WI38 (cell line): ENCODE measurements around the gene SAMD8.
A peak's percentile ranks its signal among the peaks of the same experiment; 100 is the strongest.

Experiments used
- H3K4me3 ChIP-seq: 2 replicates; pipeline ENCODE4 v1.5.1; 2011; ENCODE audit warnings: low read depth, mild to moderate bottlenecking, control low read depth, low read length
- TF ChIP-seq, protein P1 (sequence below): IDR thresholded peaks from 2 replicates; pipeline ENCODE4 v1.5.1; 2012; ENCODE audit warnings: low read depth, mild to moderate bottlenecking, control low read depth, low read length

SAMD8 gene

DNA sequence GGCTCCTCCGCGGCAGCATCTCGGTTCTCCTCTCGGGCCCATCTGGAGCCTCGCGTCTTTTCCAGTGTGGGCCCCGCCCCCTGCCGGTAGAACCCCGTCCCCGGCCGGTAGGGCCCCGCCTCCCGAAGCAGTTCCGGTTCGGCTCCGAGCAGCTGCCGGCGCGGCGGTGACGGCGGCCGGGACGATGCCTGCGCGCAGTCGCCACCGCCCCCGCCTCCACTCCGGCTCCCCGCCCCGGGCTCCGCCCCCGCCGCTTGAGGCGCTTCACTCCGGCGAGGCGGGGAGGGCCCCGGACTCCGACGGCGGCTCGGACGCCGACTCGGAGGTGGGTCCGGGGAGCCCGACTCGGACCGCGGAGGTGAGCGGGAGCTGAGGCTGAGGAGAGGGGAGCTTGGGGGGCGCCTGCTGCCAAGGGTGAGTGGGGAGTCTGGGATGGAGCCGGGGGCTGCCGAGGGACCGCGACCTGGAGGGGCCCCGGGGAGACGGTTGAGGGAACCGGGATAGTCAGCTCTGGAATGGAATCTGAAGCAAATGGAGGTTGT is at the start of gene SAMD8:
SAMD8 (plus strand) TSS at position 292 of the 542 bp plus-strand sequence. CDS start 38,873 bp downstream, outside the sequence.
- TF ChIP-seq, protein P1, sequence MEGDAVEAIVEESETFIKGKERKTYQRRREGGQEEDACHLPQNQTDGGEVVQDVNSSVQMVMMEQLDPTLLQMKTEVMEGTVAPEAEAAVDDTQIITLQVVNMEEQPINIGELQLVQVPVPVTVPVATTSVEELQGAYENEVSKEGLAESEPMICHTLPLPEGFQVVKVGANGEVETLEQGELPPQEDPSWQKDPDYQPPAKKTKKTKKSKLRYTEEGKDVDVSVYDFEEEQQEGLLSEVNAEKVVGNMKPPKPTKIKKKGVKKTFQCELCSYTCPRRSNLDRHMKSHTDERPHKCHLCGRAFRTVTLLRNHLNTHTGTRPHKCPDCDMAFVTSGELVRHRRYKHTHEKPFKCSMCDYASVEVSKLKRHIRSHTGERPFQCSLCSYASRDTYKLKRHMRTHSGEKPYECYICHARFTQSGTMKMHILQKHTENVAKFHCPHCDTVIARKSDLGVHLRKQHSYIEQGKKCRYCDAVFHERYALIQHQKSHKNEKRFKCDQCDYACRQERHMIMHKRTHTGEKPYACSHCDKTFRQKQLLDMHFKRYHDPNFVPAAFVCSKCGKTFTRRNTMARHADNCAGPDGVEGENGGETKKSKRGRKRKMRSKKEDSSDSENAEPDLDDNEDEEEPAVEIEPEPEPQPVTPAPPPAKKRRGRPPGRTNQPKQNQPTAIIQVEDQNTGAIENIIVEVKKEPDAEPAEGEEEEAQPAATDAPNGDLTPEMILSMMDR, result no peak
- H3K4me3 ChIP-seq, result peak within 1 kb of the TSS; percentile 95

DNA sequence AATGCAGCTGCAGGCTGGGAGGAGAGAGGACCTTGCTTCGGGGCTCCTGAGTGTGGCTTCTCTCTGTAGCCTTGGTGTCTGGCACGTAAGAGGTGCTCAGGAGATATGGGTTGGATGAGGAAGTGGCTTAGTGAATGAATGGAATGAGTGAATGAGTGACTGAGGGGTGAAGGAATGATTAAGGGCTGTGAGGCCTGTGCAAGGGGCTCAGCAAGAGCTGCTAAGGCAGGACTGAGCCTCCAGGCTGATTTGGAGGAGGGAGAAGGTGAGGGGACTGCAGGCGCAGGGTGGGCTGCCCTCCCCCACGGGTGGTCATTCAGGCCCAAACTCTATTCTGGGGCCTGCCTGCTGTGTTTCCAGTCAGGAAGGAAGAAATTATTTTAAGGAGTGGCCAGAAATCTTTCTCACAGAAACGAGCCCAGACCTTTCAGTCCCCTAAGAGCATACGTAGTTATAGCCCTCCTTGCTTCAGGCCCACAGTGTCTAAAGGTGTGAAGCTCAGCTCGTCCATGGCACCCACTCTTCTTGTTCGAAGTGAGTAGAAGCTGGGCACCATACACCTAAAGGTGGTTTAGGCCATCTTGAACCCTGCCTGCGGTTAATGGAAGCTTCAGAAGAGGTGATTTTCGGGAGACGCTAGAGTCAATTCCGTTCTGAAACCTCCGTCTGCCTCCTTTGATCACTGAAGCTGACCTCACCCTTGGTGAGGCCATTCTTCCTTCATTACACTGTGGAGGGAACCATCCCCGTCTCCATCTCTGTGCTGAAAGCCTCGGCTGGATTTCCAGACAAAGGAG is 49.5 kb upstream of the SAMD8 start:
- no peak overlapping the region for H3K4me3 ChIP-seq
- TF ChIP-seq, protein P1, result no peak

DNA sequence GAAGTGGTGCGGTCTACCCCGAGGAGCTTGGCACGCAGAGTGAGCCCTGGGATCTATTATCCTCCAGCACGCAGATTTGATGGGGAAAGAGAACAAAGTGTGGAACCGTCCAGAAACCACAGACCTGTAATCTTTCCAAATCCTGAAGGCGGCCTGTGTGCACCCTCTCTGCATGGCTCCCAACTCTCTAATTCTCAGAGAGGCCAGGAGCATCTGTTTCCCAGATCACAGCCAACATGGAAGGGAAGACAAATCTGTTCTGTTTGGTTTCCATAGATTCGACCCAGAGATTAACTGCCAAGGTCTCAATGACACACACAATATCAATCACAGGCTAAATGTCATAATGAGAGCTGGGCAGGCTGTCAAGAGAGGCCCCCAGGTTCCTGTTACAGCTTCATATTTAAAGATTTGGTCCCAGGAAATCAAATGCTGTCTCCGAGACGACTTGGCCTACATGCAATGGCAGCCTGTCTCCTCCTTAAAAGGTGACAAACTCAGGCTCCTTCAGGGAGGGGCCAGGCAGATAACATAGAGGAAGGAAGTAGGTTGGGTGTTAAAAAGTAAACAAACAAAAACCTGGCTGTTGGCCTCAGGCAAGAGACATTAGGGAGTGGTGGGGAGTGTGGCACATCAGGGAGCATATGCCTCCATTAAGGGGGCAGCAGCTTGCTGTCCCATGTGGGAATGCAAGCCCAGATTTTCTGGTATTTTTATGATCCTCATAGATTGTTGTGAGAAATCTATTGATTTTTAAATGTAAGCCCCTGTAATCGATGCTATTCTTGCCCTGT is 48.8 kb upstream of the SAMD8 start:
- TF ChIP-seq, protein P1, result no peak
- no peak overlapping the region for H3K4me3 ChIP-seq

DNA sequence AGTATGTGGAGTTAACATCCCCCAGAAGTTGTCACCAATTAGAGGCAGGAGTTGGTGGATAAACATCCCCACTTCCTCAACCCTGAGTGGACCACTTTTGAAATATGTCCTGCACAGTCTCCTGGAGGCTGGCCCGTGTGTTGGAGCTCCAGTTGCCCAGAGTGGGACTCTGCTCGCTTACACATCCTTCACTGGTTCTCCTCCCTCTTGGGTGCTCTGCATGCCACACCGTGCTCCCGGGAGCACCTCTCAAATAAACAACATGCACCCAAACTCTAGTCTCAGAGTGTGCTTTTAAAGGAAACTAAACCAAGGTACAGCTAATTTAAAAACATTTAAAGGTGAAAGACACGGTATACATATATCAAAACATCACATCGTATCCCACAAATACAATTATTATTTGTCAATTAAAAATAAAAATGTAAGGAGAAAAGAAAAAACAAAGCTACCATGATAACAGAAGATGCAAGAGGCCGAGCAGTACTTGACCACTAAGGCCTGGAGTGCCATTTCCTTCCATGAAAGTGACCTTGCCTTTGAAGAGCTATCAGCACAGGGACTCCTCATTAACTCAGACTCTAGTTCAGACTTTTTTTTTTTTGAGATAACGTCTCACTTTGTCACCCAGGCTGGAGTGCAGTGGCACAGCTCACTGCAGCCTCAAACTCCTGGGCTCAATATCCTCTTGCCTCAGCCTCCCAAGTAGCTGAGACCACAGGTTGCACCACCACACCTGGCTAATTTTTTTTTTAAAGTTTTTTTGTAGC is 47.8 kb upstream of the SAMD8 start:
- TF ChIP-seq, protein P1, result no peak
- no peak overlapping the region for H3K4me3 ChIP-seq

DNA sequence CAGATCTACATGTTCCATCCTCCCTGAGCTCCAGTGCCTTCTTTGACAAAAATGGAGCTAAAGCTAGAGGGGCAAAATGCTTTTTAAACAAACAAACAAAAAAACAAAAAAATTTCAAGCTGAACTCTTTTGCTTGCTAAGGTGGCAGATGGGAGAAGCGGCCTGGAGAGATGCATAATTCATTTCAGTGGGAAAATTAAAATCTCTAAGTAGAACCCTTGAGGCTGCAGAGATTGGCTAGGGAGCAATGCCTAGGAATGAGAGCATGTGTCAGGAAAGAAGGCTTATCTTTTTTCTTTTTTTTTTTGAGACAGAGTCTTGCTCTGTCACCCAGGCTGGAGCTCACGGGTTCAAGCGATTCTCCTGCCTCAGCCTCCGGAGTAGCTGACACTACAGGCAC is 46.4 kb upstream of the SAMD8 start:
- TF ChIP-seq, protein P1, result no peak
- no peak overlapping the region for H3K4me3 ChIP-seq

DNA sequence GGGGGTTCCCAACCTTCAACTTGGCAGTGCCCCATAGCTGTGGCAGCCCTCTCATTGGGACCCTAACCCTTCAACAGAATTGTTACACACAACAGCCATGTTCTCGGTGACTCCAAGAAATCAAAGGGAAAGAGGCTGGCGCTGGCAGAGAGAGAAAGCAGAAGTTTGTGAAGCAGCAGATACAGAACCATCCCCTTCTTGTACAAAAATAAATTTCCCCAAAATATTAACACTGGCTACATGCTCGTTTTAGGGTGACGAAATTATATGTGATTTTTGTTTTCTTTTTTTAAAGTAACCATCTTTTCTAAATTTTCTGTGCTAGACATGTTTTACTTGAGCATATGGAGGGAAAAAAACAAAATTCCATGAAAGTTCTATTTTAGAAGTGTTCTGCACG is 45.2 kb upstream of the SAMD8 start:
- H3K4me3 ChIP-seq, result no peak overlapping the region
- TF ChIP-seq, protein P1, result no peak
